GM23338 (cell line): ENCODE results near the gene PKIB.

Source experiments
- CREB1 ChIP-seq: fragments of 250-450 bp; sonication (Bioruptor Pico); IDR thresholded peaks from 2 replicates; pipeline ENCODE4 v1.5.0; 2020; ENCODE audit warnings: low read depth, mild to moderate bottlenecking, moderate library complexity
- ETS1 ChIP-seq: IDR thresholded peaks from 2 replicates; pipeline ENCODE4 v1.6.1; 2016; ENCODE audit warnings: antibody characterized with exemption
- EZH2 ChIP-seq: fragments of 200-600 bp; sonication (generic); IDR thresholded peaks from one replicate; pipeline ENCODE4 v1.8.0; 2017; ENCODE audit warnings: antibody characterized with exemption, mild to moderate bottlenecking, low read depth; ENCODE audit not compliant: unreplicated experiment
- EZH2phosphoT487 ChIP-seq: fragments of 200-600 bp; sonication (generic); IDR thresholded peaks from one replicate; pipeline ENCODE4 v1.8.1; 2018; ENCODE audit warnings: antibody characterized with exemption; ENCODE audit not compliant: unreplicated experiment
- JUNB ChIP-seq: IDR thresholded peaks from one replicate; pipeline ENCODE4 v1.6.1; 2016; ENCODE audit warnings: antibody characterized with exemption; ENCODE audit not compliant: unreplicated experiment
- NANOG ChIP-seq: IDR thresholded peaks from 2 replicates; pipeline ENCODE4 v1.6.1; 2016; ENCODE audit warnings: antibody characterized with exemption, borderline replicate concordance
- POLR2AphosphoS5 ChIP-seq: IDR thresholded peaks from 2 replicates; pipeline ENCODE4 v1.6.1; 2016; ENCODE audit warnings: antibody characterized with exemption, low read depth
- REST ChIP-seq: IDR thresholded peaks from one replicate; pipeline ENCODE4 v1.6.1; 2018; ENCODE audit warnings: antibody characterized with exemption; ENCODE audit not compliant: unreplicated experiment
- STAT1 ChIP-seq: IDR thresholded peaks from one replicate; pipeline ENCODE4 v1.6.1; 2016; ENCODE audit warnings: antibody characterized with exemption; ENCODE audit not compliant: unreplicated experiment
- ZNF114 ChIP-seq: fragments of 250-450 bp; sonication (Bioruptor Pico); IDR thresholded peaks from 2 replicates; pipeline ENCODE4 v1.5.0; 2020; ENCODE audit warnings: mild to moderate bottlenecking, moderate library complexity
- ZNF331 ChIP-seq: fragments of 250-450 bp; sonication (Bioruptor Pico); IDR thresholded peaks from 2 replicates; pipeline ENCODE4 v1.5.0; 2020; ENCODE audit warnings: low read depth, mild to moderate bottlenecking, moderate library complexity
- TF ChIP-seq, protein P1 (sequence below), 2 experiments: fragments of 200-600 bp in 1 of 2; sonication (generic) in 1 of 2; conservative IDR thresholded peaks; 2 replicates each; pipeline versions ENCODE4 v1.5.1 to v1.6.1; 2016 to 2017; ENCODE audit warnings: antibody characterized with exemption in 2 of 2, low read depth in 2 of 2, mild to moderate bottlenecking in 2 of 2, moderate library complexity in 1 of 2

DNA sequence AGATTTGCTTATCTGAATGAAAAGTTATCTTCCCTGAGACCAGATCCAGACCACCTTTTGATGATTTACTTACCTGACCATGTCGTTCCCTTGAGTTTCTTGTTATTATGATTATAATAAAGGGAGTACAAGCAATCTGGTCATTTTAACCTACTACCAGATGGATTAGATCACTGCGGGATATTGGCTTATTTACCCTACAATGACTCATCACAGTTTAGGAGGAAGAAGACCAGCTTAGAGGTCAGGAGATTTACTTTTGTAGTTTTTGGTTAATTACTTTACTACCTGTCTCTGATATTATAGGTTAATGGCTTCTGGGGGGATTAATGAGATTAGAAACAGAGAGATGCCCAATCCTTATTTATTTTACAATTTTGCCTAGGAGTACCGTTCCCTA, 10.7 kb downstream of the PKIB start:
- no peak for TF ChIP-seq POLR2AphosphoS5
- TF ChIP-seq, protein P1, sequence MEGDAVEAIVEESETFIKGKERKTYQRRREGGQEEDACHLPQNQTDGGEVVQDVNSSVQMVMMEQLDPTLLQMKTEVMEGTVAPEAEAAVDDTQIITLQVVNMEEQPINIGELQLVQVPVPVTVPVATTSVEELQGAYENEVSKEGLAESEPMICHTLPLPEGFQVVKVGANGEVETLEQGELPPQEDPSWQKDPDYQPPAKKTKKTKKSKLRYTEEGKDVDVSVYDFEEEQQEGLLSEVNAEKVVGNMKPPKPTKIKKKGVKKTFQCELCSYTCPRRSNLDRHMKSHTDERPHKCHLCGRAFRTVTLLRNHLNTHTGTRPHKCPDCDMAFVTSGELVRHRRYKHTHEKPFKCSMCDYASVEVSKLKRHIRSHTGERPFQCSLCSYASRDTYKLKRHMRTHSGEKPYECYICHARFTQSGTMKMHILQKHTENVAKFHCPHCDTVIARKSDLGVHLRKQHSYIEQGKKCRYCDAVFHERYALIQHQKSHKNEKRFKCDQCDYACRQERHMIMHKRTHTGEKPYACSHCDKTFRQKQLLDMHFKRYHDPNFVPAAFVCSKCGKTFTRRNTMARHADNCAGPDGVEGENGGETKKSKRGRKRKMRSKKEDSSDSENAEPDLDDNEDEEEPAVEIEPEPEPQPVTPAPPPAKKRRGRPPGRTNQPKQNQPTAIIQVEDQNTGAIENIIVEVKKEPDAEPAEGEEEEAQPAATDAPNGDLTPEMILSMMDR (conservative IDR thresholded peaks at IDR 0.05; ENCODE audit: low read depth in 2 of 2) = no peak
- no peak for TF ChIP-seq CREB1 (CRISPR knock-in tag)
- no peak for TF ChIP-seq EZH2phosphoT487
- TF ChIP-seq EZH2 = no peak
- no peak for TF ChIP-seq REST
- TF ChIP-seq STAT1 = no peak
- TF ChIP-seq ZNF114 = no peak
- no peak for TF ChIP-seq NANOG
- TF ChIP-seq ZNF331 = no peak
- no peak for TF ChIP-seq JUNB
- TF ChIP-seq ETS1 = no peak
